Measurements from ENCODE around the gene FLAD1.

The FLAD1 gene

DNA sequence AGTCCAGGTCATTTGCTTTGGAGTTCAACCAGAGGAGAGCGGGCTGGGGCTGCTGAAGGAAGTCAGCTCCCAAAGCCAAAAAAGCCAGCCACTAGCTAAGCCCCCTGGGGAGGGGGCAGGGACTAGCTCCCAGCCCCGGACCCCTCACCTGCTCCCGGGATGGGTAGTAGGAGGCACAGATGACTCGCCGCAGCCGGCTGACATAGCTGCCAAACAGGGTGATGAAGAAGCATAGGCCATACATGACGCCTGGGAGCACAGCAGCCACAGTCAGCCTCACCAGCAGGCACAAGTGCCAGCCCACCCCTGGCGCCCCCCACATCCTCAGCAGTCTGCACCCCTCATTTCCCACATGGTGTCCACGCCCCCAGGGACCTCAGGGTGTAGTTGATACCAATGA lies 43.0 kb downstream of the FLAD1 start:
- TF ChIP-seq CTCF (IDR thresholded peaks at IDR 0.05; ENCODE audit: low read depth, low read length), result no peak
- no peak overlapping the region for H3K4me3 ChIP-seq (replicated peaks in 1 of 2; ENCODE audit: low read depth in 2 of 2, low read length in 2 of 2)
- DNase-seq (ENCODE audit: low read depth in 2 of 2), result no peak

- DNase-seq (ENCODE audit: low read depth in 2 of 2), result no peak
- H3K4me3 ChIP-seq (replicated peaks in 1 of 2; ENCODE audit: low read depth in 2 of 2, low read length in 2 of 2), result no peak overlapping the region
- no peak for TF ChIP-seq CTCF (IDR thresholded peaks at IDR 0.05; ENCODE audit: low read depth, low read length)
These were observed 43.4 kb downstream of the FLAD1 start for GRCh38 chr1:155026588-155026987.

DNA sequence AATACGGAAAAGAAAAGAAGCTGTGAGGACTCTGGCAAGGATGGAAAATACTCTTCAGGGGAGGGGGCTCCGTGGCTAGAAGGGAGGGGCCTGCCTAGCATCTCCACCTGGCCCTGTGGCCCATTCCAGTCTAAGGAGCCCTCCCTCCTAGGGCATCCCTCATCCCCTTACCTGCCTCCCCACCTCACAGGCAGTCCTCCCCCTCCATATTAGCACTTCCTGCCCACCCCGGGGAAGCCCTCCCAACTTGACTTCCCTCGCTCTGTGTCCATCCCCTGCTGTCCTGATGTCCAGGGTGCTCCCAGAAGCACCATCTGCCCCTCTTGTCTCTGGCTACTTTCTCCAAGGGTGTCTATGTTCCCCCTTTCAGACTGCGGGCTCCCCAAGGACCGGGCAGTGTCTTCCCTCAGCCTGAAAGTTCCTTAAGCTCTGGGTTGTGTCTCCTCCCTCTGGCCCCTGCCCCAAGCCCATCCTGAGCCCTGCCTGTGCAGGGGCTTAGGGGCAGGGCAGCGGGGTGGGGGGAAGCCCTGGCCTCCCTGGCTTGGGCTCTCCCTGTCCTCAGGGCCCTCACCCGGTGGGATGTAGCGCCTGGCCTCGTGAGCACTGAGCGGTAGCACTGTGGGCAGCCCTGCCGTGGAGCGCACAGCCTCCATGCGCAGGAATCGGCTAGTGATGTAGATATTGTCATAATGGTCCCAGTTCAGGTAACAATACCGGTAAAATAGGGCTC lies 46.5 kb downstream of the FLAD1 start:
- no peak overlapping the region for H3K4me3 ChIP-seq (replicated peaks in 1 of 2; ENCODE audit: low read depth in 2 of 2, low read length in 2 of 2)
- TF ChIP-seq CTCF (IDR thresholded peaks at IDR 0.05; ENCODE audit: low read depth, low read length), result no peak
- no peak for DNase-seq (ENCODE audit: low read depth in 2 of 2)

DNA sequence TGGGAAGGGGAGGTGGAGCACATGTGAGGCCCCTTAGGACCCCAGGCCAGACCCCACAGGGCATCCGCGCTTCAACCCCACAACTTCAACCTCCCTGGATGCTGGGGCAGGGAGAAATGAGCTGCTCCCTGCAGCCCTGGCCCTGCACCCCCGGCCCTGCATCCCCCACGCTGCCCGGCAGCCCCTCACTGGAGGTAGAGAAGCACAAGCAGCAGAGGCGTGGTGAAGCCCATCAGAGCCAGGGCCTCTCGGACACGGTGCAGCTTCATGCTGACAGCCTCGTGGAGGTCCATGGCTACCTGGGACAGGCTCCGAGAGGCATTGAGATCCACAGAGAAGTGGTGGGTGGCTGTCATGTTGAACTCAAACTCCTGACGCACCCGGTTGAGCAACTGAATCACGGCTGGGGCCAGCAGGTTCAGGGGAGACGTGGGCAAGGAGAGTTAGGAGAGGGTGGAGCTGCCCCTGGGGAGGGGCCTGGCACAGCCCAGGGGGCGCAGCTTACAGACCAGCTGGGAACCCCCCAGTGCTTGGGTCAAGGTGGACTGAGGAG lies 47.2 kb downstream of the FLAD1 start:
- TF ChIP-seq CTCF (IDR thresholded peaks at IDR 0.05; ENCODE audit: low read depth, low read length), result no peak
- no peak overlapping the region for H3K4me3 ChIP-seq (replicated peaks in 1 of 2; ENCODE audit: low read depth in 2 of 2, low read length in 2 of 2)
- DNase-seq (ENCODE audit: low read depth in 2 of 2), result no peak

GRCh38 chr1:155030899-155031298 lies 47.8 kb downstream of the FLAD1 start:
- TF ChIP-seq CTCF (IDR thresholded peaks at IDR 0.05; ENCODE audit: low read depth, low read length), result no peak
- H3K4me3 ChIP-seq (replicated peaks in 1 of 2; ENCODE audit: low read depth in 2 of 2, low read length in 2 of 2), result no peak overlapping the region
- no peak for DNase-seq (ENCODE audit: low read depth in 2 of 2)

GRCh38 chr1:155032886-155033285 lies 49.7 kb downstream of the FLAD1 start:
- no peak for DNase-seq (ENCODE audit: low read depth in 2 of 2)
- TF ChIP-seq CTCF (IDR thresholded peaks at IDR 0.05; ENCODE audit: low read depth, low read length), result no peak

More at GRCh38 chr1:155032886-155033285, 49.7 kb downstream of the FLAD1 start:
- H3K4me3 ChIP-seq (replicated peaks in 1 of 2; ENCODE audit: low read depth in 2 of 2, low read length in 2 of 2), result no peak overlapping the region

All from cardiac fibroblast (primary cell).